Activated T-cell treated with anti-CD3 and anti-CD28 coated beads, Interleukin-2, amount 50 U/mL, for 48 hours (primary cell): Measurements from ENCODE around the gene ZBTB45.
"Not testable (repeated sequence)": the region's sequence is repeated elsewhere in the genome, so short reads cannot be mapped to it uniquely, and the experiment has no call there.

Experiments
- DNase-seq, 2 experiments: peaks; one replicate each; pipeline ENCODE4 v3.0.0-alpha.2; 2020

The ZBTB45 gene

DNA sequence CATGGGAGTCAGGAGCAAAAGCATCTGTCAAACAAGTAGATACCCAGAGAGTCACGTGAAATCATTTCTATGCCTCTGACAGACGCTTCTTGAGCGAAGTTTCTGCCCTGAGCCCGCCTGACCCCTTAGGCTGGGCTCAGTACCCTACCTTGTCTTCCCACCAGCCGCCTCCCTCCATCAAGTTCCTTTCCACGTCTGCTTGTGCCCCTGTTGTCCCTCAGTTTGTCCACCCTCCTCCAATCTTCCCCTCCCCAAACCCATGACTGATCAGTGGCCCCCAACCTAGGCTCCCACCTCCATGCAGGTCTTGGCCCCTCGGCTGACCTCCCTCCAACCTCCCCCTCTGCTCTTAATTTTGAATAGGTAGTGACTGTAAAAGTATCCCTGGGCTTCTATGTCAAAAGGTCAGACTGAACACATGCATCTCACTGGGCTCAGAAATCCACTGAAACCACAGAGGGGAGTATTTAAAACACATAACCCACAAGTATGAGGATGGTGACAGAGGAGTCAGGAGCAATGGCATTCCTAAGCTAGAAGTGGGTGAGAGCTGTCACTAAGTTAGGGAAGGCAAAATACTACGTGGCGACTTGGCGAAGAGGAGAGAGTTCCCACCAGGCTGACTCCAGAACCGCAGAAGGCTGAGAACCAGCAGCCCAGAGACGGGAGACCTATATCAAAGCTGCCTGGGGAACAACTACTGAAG is 45.2 kb downstream of the ZBTB45 start:
- no peak for DNase-seq

DNA sequence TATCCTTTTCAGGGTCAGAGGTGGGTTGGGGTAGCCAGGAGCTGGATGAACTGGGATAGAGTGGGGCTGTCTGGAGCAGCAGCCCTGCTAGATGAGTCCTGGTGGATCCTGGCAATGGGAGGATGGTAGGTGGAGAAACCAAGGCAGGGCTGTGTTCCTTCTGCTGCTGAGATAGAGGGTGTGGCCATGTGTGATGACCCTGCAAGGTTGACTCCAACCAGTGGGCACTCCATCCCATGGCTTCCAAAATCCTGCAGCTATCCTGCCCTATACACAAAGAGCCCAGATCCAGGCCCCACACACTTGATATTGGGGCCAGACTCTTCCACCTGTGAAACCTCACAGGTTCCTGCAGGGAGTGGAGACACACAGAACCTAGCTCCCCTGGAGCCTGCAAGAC is 45.8 kb downstream of the ZBTB45 start:
- no peak for DNase-seq

DNA sequence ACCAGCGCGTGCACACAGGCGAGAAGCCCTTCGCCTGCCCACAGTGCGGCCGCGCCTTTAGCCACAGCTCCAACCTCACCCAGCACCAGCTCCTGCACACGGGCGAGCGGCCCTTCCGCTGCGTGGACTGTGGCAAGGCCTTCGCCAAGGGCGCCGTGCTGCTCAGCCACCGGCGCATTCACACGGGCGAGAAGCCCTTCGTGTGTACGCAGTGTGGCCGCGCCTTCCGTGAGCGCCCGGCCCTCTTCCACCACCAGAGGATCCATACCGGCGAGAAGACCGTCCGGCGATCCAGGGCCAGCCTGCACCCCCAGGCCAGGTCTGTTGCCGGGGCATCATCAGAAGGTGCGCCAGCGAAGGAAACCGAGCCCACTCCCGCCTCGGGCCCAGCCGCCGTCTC is 47.9 kb downstream of the ZBTB45 start:
- no peak for DNase-seq

DNA sequence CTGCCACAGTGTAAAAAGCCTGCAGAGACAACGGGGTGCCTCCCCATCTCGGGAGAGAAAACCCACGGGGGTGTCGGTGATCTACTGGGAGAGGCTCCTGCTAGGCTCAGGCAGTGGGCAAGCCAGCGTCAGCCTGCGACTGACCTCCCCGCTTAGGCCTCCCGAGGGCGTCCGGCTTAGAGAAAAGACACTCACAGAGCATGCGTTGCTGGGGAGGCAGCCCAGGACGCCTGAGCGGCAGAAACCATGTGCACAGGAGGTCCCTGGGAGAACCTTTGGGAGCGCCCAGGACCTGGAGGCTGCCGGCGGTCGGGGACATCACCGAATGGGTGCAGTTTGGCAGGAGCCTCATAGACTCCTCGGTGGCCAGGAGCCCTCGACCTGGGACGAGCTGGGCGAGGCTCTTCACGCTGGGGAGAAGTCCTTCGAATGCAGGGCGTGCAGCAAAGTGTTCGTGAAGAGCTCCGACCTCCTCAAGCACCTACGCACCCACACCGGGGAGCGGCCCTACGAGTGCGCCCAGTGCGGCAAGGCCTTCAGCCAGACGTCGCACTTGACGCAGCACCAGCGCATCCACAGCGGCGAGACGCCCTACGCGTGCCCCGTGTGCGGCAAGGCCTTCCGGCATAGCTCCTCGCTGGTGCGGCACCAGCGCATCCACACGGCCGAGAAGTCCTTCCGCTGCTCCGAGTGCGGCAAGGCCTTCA is 48.6 kb downstream of the ZBTB45 start:
- DNase-seq, result not testable (repeated sequence)

DNA sequence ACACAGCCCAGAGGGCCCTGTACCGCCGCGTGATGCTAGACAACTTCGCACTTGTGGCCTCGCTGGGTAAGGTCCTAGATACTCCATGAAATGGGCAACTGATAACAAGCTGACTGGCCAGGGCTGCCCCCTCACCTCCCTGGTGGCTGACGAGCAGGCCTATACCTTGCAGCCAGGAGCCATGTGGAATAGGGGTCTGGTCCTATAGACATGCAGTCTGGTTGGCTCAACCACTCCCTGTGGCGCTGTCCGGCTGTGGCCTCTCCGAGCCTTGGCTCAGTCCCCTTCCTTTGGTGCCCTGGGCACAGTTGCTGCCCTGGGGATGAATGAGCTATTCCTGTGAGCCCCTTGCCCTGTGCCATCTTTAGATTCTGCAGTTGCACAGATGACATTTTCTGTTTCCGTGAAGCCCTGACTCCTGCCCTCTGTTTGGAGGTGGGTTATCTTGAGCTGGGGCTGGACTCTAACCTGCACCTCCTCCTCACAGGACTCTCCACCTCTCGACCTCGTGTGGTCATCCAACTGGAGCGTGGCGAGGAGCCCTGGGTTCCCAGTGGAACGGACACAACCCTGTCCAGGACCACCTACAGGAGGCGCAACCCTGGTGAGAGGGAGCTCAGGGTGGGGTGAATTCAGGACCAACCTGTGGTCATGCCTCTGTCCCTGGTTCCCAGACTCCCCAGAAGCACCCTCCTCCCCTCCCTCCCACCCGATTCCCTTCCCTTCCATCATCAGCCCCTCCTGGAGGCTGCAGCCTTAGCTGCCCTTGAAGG is 50.2 kb downstream of the ZBTB45 start:
- DNase-seq, result no peak

DNA sequence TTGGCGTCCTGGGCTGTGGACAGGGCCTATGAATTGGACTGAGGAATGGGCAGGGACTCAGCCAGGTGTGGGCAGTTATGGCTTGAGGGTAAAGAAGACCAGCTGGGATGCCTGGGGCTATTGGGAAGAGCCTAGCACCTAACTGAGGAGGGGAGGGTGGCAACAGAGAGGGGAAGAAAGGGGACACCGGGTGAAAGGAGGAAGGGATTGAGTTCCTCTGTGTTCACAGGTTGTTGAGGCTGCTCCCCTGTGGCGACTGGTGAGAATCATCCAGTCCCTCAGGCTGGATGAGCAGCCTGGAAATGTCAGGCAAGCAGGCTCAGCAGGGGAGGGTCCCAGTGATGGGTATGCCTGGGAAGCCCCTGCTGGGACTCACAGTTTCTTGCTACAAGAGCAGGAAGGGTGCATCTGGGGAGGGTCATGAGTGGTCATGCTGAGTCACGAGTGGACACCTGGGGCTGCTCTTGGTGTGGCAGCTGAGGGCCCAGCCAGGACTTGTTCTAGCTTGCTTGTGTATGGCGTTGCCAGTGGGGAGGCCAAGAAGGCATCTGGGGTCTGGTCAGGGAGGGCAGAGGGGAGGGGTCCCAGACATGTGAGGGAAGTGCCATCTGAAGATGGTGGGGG is 51.3 kb downstream of the ZBTB45 start:
- DNase-seq, result no peak

DNA sequence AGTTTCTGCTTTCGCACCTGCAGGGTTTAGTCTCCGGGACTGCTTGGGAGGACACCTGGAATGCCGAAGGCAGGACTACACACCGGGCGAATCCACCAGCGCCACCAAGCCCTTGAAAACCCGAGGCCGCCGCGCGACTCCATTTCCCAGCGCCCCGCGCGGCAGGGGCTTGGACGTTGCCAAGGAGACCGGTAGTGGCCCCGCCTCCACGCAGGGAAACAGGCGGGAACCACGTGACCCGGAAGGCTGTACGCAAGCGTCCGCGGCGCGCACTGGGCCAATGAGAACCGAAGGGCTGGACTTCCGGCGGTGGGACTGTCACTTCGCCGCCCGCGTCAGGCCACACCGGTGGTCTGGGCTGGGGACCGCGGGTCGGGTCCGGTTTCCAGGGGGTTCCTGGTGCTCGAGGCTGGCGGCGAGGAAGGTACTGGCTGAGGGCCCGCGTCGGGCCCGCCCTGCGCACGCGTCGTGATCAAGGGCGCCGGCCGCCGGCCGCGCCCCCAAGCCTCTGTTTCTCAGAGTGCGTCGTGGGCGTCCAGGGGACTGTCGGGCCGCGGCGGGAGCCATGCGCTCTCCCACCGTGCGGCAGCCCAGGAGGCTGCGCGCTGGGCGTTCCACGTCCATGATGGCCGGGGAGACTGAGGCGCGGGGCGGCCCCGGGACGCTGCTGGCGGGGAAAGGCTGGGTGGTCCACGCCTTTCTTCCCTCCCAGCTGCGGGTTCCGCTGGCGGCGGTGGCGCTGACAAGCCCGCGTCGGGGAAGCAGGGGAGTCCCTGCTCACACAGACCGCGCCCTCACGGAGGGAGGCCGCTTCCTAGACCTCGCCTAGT is 52.6 kb downstream of the ZBTB45 start, which contains the start of gene ZNF324:
ZNF324 (plus strand) TSS at position 321 of the 830 bp plus-strand sequence. CDS start 2,106 bp downstream, outside the sequence.
- peak; percentile 98 to 99 for DNase-seq

DNA sequence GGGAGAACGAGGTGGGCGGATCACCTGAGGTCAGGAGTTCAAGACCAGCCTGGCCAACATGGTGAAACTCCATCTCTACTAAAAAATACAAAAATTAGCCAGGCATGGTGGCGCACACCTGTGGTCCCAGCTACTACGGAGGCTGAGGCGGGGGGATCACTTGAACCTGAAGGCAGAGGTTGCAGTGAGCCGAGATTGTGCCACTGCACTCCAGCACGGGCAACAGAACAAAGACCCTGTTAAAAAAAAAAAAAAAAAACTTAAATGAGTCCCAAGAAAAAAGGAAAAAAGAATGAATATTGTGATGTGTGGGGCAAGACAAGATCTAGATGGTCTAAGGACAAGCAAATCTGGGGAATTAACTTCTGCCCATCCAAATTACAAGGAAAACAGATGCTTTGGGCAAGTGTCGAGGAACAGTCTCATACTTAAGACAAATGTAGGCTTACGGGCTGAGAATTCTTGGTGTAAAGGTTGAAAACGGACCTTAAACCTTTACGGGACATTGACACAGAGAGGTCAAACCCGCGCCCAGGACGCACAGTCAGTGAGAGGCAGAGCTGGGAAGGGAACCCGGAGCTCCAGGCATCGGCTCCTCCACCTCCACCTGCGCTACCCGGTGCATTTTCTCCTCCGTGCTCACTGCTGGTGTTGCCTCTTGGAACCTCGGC is 53.4 kb downstream of the ZBTB45 start:
- no peak for DNase-seq
